Stimulated activated CD8-positive, alpha-beta memory T cell treated with anti-CD3 and anti-CD28 coated beads, Interleukin-2, amount 100 ng/mL, for 1 hour (primary cell): Measurements from ENCODE around the gene C19orf38.

Experiments
- DNase-seq, 2 donors: peaks; one replicate each; pipeline ENCODE4 v3.0.0-alpha.2; 2020; ENCODE audit warnings: low read depth in 2 of 2

Gene C19orf38

DNA sequence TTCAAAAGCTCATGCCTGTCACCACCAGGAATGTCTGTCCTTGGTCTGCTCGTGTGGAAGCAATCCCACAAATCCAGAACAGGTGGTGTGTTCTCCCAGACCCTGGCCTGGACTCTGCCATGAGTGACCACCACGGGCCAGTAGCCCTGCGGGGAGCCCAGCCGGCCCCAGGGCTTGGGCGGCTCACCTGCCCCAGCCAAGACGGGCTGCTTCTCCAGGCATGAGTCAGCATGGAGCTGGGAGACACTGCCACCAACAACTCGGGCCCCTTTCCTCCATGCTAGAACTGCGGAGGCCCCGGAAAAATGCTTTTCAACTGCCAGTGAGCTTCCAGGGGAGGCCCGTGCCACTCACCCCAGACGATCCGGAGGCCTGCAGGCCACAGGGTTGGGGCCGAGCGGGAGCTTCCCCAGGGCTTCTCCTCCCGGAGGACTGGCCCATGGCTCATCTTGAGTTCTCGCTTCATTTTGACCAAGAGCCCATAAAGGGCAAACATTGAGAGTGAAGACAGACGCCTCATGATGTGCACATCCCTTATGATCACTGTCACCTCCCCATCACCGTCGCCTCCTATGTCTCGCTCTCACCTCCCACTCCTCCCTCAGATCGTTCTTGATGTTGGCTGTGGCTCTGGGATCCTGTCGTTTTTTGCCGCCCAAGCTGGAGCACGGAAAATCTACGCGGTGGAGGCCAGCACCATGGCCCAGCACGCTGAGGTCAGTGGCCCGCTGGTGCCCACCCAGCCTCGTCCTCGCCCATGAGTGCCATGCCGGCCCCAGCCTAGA lies 63.6 kb downstream of the C19orf38 start:
- no peak for DNase-seq

DNA sequence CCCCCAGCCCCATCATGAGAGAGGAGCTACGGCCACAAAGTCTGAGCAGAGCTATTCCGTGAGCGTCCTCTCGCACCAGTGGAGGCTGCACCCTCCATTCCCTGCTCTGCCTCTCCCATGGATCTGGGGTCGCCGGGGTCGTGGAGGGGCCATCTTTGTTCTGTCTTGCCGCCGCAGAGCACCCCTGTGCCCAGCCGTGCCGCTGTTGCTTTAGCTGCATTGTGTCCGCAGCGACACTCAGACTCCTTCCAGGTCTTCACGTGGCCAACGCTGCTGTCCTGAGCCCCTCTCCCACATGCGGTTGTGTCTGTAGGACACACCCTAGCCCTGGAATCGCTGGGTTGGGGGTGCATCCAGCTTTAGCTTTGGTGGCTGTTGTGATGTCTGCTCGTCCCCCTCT lies 64.4 kb downstream of the C19orf38 start:
- no peak for DNase-seq

DNA sequence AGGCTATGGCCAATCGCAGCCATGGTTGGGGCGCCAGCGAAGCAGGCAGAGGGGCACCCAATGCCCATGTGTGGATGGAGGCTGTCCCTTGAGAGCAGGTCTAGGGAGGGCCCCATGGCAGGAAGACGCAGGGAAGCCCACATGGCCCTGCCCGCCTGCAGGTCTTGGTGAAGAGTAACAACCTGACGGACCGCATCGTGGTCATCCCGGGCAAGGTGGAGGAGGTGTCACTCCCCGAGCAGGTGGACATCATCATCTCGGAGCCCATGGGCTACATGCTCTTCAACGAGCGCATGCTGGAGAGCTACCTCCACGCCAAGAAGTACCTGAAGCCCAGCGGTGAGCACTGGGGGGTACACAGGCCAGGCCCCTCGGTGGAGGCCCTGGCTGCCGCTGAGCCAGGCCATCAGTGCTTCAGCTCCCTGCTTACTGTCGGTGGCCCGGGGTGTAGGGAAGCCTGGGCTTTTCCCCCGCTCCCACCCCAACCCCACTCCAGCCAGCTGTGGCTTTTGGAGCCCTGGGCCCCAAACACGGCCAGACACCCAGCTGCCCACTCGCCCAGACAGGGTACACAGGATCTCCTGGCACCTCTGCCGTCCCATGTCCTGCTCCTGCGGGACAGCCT lies 65.6 kb downstream of the C19orf38 start:
- no peak for DNase-seq

DNA sequence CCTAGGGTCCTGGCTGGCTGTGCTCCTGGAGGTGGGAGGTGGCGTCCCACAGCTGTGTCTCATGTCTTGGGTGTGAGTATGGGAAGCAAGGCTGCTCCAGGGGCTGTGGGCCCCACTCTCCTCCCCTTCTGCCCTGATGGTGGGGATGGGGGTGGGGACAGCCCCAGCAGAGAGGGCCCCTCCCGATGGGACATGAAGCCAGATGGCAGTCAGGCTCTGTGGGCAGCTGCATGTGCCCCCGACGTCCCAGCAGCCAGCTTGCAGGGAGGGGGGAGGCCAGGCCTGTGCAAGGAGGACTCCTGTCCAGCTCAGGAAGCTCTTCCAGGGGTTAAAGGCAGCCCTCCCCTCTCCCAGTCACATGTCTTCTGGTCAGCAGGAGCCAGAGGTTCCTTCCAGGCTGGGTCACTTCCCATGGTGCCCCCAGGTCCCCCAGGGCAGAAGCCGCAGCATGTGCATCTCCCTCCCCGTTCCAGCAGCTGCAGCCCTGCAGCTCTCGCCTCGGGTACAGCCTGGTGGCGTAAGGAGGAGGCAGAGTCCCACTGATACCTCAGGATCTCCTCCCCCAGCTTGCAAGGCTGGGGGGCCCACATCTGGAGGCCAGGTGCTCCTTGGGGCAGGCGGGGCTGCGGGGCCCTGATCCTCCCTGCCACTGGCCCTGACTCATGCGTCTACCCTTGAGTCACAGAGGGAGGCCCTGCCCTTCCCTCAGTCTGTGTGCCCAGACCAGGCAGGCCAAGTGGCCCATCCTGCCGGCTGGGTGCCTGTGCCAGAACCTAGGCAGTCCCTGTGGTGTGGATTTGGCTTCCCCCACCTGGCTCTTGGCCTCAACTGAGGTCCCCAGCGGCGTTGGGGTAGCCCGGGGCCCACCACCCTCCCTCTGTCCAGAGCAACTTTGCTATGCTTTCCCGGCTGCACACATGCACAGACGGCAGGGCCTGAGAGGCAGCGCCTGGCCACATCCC lies 67.2 kb downstream of the C19orf38 start:
- no peak for DNase-seq

DNA sequence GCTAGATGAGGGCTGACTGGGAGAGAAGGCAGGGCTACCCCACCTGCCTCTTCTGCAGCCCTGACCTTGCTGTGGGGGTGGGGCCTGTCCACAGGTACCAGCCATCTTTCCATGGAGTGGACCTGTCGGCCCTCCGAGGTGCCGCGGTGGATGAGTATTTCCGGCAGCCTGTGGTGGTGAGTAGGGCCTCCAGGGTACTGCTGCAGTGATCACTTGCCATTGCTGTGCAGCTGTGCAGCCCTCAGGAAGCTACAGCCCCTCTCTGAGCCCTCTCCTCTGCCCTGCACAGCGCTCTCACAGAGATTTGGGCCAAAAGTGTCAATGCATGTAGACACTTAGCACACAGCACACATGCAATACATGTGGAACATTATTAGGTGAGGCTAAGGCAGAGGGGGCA lies 68.4 kb downstream of the C19orf38 start:
- DNase-seq: no peak

DNA sequence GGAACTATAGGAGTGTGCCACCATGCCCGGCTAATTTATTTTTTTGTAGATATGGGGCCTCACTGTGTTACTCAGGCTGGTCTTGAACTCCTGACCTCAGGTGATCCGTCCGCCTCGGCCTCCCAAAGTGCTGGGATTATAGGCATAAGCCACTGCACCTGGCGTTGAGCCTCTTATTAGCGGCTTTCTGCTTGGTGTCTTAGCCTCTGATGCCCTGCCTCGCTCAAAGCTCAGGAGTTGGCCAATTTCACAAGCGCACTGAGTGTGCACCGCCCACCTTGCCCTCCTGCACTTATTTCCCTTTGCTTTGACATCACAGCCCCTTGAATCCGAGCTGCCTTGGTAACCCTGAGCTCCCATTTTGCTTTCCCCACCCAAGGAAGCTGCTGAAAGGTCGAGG lies 70.1 kb downstream of the C19orf38 start:
- DNase-seq: no peak
